DMS 273 (cell line): ENCODE data around the gene SRL.
"Not testable (repeated sequence)": the region's sequence is repeated elsewhere in the genome, so short reads cannot be mapped to it uniquely, and the experiment has no call there.

ENCODE experiments used
- DNase-seq: peaks from one replicate; lab custom pipeline; 2025; ENCODE audit not compliant: unreplicated experiment; lab: John Stamatoyannopoulos, UW

SRL gene

GRCh38 chr16:4261557-4262172, 19.8 kb upstream of the SRL start:
- peak; percentile 57 for DNase-seq

GRCh38 chr16:4260360-4260759, 18.5 kb upstream of the SRL start:
- DNase-seq = no peak

GRCh38 chr16:4257646-4258556, 16.0 kb upstream of the SRL start:
- no peak for DNase-seq

GRCh38 chr16:4253394-4254150, 11.7 kb upstream of the SRL start:
- peak; percentile 100 for DNase-seq

- not testable (repeated sequence) for DNase-seq
These were observed 11.1 kb upstream of the SRL start for GRCh38 chr16:4253012-4253393.

GRCh38 chr16:4249530-4250308, 7.8 kb upstream of the SRL start:
- DNase-seq = no peak

GRCh38 chr16:4247460-4247784, 5.5 kb upstream of the SRL start:
- DNase-seq = no peak

- DNase-seq = no peak
These were observed 5.0 kb upstream of the SRL start for GRCh38 chr16:4246777-4247459.

GRCh38 chr16:4245077-4245791, 3.4 kb upstream of the SRL start:
- peak; percentile 95 for DNase-seq

- DNase-seq = peak; percentile 98
These were observed 2.6 kb upstream of the SRL start for GRCh38 chr16:4244254-4245076.

- no peak for DNase-seq
These were observed 487 bp downstream of the SRL start for GRCh38 chr16:4241258-4241927.

GRCh38 chr16:4240624-4241023, 1.3 kb downstream of the SRL start:
- DNase-seq = peak; percentile 34

- no peak for DNase-seq
These were observed 2.2 kb downstream of the SRL start for GRCh38 chr16:4239682-4240175.

GRCh38 chr16:4239020-4239419, 2.9 kb downstream of the SRL start:
- DNase-seq = no peak

GRCh38 chr16:4233431-4233830, 8.4 kb downstream of the SRL start:
- DNase-seq = no peak

- no peak for DNase-seq
These were observed 9.1 kb downstream of the SRL start for GRCh38 chr16:4232541-4233386.

GRCh38 chr16:4231886-4232285, 10.0 kb downstream of the SRL start:
- no peak for DNase-seq
